NOMO-1 treated with DMSO at 0.1 percent for 48 hours (cell line): Measurements from ENCODE around the gene EFCAB14.
"Not testable (repeated sequence)": the region's sequence is repeated elsewhere in the genome, so short reads cannot be mapped to it uniquely, and the experiment has no call there.

Source experiments
- DNase-seq: peaks from one replicate; lab custom pipeline; 2025; ENCODE audit not compliant: unreplicated experiment; lab: John Stamatoyannopoulos, UW

EFCAB14 gene

GRCh38 chr1:46718727-46719622, at the start of gene EFCAB14:
Gene EFCAB14 (minus strand): TSS chr1:46719114. CDS start chr1:46718087, 1,027 bp downstream.
- DNase-seq: peak; percentile 92

DNA sequence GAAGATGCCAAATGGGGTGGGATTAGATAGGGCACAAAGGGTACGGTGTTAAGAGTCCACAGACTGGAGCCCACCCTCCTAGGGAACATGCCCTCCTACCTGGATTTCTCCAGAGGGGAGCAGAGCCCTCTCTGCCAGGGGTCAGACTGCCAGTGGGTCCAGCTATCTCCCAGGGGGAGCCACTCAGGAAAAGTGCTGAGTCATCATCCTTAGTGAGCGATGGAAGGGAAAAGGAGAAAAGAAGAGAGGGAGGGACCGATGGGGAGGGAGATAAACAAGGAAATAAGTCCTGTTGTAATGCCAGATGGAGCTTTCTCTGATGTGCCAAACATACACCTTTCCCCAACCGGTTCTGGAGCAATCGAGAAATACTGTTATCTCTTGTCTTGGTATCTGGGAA, 49.5 kb upstream of the EFCAB14 start:
- DNase-seq: no peak

DNA sequence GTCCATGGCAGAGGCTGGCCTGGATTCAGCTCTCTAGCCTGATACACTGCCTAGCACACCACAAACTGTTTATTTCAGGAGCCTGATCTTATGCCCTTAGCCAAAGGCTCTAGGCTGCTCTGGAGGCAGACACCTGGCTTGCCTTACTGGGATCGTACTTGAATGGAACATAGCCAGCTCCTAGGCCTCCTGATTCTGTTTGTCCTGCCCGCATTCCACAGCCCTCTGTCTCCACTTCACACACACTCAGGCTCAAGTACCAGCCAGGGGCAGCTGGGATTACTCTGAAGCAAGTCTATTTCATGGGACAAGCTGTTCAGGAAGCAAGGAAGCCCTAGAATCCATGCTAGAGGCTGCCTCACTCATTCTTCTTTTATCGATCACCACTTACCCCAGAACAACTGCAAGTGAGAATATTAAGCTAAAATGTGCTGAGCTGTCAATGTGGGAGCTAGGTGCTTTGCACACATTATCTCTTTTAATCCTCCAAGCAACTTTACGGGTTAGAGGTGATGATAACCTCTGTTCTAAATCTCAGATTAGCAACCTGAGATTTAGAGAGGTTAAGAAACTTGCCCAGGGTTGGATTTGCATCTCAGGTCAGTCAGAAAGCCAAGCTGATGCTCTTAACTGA, 48.9 kb upstream of the EFCAB14 start:
- DNase-seq: no peak

GRCh38 chr1:46764402-46764801, 45.5 kb upstream of the EFCAB14 start:
- DNase-seq: no peak

DNA sequence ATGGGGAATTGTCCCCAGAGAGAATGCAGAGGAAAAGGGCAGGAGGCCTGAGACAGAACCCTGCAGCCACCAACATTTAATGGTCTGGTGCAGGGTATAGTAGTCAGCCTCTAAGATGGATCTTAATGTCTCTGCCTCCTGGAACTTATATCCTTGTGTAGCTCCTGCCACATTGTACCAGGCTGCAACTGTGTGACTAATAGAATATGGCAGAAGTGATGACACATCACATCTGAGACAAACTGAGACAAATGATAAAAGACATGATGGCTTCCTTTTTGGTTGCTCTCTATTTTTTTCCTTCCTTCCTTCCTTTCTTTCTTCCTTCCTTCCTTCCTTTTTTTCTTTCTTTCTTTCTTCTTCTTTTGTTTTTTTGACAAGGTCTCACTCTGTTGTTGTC, 42.8 kb upstream of the EFCAB14 start:
- DNase-seq: no peak

- DNase-seq: no peak
These were observed 41.7 kb upstream of the EFCAB14 start for GRCh38 chr1:46760558-46761166.

DNA sequence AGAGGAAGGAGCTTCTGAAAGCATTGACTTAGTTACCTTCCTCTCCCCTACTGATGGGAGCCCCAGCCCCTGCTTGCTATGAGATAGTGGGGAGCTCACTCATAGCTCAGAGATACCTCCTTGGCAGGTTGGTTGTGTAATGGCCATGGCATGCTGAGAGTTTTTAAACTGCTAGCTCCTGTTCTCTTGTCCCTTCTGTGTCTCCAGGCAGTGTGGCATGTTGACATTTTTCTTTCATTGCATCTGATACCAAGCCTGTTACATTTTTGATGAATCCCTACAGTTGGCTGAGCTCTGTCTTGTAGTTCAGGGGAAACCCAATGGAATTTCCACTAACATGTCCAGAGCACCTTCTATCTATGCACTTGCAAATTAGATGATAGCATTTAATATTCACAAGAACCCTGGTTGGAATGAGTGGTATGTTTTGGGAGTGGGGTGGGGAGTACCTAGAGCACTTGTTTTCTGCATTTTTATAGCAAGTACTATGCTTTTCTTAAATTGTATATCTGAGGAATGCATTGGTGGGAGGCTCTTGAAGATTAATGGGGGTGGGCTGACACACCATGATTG, 39.1 kb upstream of the EFCAB14 start:
- DNase-seq: no peak

- DNase-seq: no peak
These were observed 38.5 kb upstream of the EFCAB14 start for GRCh38 chr1:46757247-46757955.

- DNase-seq: no peak
These were observed 36.2 kb upstream of the EFCAB14 start for GRCh38 chr1:46755121-46755520.

- not testable (repeated sequence) for DNase-seq
These were observed 35.8 kb upstream of the EFCAB14 start for GRCh38 chr1:46754707-46755106.

DNA sequence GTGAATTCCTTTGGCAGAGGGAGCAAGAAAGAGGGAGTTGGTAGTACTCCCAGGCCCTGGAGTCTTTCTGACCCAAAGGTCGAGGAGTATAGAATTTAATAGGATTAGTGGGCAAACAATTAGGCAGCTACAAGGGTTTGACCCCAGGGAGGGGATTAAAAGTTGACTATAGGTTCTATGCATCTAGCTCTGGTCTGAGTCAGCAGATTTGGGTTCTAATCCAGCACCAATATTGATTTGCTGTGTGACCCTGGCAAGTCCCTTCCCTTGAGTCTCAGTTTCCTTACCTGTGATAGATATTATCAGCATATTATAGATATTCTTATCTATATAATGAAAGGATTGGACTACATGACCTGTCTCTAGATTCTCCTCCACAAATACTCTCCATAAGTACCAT, 35.1 kb upstream of the EFCAB14 start:
- DNase-seq: no peak

- no peak for DNase-seq
These were observed 31.0 kb upstream of the EFCAB14 start for GRCh38 chr1:46749921-46750404.

GRCh38 chr1:46749404-46749803, 30.5 kb upstream of the EFCAB14 start:
- DNase-seq: no peak

GRCh38 chr1:46747683-46748288, 28.9 kb upstream of the EFCAB14 start:
- no peak for DNase-seq

GRCh38 chr1:46742069-46742468, 23.2 kb upstream of the EFCAB14 start:
- DNase-seq: no peak

- peak; percentile 41 for DNase-seq
These were observed 16.9 kb upstream of the EFCAB14 start for GRCh38 chr1:46735708-46736324.

GRCh38 chr1:46728327-46728873, 9.5 kb upstream of the EFCAB14 start:
- DNase-seq: not testable (repeated sequence)

GRCh38 chr1:46725736-46726108, 6.8 kb upstream of the EFCAB14 start:
- no peak for DNase-seq

DNA sequence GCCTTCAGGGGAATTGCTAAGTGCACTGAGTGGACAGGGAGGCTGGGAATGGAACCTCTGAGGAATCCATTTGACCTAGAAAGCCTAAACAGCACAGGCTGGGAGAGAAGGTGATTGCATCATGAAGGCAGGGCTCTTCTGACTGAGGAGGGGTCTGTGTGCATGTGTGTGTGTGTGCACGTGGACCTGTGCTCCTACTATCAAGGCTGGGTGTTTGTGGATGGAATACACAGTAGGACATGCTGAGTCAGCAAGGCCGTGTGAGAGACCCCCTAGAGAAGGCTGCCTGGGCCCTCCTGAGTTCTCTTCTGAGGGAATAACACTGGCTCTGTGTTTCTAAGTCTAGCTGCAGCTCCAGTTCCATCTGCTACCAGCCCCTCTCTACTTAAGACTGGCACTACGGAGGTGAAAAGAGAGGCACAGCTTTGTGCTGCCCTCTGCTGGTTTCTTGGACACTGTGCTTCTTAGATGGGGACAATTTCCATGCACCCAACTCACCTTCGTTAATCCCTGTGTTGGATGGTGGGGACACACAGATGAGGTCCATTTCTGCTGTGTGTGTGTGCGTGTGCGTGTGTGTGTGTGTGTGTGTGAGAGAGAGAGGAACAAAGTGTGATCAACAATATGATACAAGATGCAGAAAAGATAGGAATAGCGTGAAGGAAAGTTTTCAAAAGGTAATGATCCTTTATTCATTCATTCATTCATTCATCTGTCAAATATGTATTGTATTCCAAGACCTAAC, 6.2 kb upstream of the EFCAB14 start:
- DNase-seq: peak; percentile 60
